GM13976 (cell line): ENCODE results near the gene SYTL2.

ENCODE experiments used
- DNase-seq: peaks from one replicate; pipeline ENCODE4 v3.0.0; 2012; ENCODE audit warnings: low spot score
- in situ Hi-C: fragments of 300-500 bp; cut with MboI; formaldehyde crosslinking; loops from one replicate; pipeline ENCODE4 v1.12.0; 2022; ENCODE audit warnings: low sequenced_read_pairs, mixed read lengths, inconsistent platforms; ENCODE audit not compliant: unreplicated experiment
- TF ChIP-seq, protein P1 (sequence below): IDR thresholded peaks from 2 replicates; pipeline ENCODE4 v1.5.1; 2012; ENCODE audit warnings: borderline replicate concordance, mild to moderate bottlenecking; ENCODE audit not compliant: insufficient read depth; ENCODE audit errors: extremely low read depth, missing control alignments, control extremely low read depth

Gene SYTL2

GRCh38 chr11:85835729-85836128 is 24.8 kb upstream of the SYTL2 start:
- TF ChIP-seq, protein P1, sequence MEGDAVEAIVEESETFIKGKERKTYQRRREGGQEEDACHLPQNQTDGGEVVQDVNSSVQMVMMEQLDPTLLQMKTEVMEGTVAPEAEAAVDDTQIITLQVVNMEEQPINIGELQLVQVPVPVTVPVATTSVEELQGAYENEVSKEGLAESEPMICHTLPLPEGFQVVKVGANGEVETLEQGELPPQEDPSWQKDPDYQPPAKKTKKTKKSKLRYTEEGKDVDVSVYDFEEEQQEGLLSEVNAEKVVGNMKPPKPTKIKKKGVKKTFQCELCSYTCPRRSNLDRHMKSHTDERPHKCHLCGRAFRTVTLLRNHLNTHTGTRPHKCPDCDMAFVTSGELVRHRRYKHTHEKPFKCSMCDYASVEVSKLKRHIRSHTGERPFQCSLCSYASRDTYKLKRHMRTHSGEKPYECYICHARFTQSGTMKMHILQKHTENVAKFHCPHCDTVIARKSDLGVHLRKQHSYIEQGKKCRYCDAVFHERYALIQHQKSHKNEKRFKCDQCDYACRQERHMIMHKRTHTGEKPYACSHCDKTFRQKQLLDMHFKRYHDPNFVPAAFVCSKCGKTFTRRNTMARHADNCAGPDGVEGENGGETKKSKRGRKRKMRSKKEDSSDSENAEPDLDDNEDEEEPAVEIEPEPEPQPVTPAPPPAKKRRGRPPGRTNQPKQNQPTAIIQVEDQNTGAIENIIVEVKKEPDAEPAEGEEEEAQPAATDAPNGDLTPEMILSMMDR = no peak
- no peak for DNase-seq
- in situ Hi-C loops = no loop called here

- TF ChIP-seq, protein P1 = no peak
- in situ Hi-C loops = no loop called here
- DNase-seq = no peak
Observed at GRCh38 chr11:85835263-85835662, 24.3 kb upstream of the SYTL2 start.

DNA sequence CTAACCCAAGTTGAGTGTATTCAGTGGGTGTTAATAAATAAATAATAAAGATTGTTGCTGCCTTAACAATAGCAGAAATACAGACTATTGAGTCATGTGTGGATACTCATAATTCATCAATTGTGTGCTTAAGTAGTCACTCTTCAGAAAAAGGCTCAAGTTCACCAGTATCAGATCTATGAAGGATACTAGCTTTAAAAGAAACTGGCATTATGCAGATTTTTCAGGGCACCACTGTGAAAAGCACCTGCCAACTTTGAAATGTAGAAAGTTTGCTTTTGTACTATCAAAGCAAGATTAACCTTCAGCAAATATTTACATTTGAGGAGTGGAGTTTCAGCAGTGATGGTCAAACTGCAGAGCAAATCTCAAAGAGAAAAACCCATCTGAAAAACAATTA is 20.1 kb upstream of the SYTL2 start:
- no peak for DNase-seq
- in situ Hi-C loops = no loop called here
- TF ChIP-seq, protein P1 = no peak

GRCh38 chr11:85829172-85829571 is 18.2 kb upstream of the SYTL2 start:
- DNase-seq = no peak
- TF ChIP-seq, protein P1 = no peak
- in situ Hi-C loops = no loop called here

DNA sequence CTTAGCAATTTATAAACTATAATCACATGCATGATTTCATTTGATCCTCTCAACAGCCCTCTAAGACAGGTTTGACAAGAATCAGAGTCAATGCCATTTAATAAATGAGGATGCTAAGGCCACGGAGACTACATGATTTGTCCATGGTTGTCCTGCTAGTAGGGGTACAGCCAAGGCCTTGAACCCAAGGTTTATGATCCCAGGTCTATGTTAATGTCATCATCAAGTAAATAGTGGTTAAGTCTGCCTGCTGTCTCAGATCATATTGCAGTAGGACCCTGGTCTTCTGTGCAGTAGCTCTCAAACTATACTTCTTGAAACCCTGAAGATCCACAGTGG is 17.7 kb upstream of the SYTL2 start:
- in situ Hi-C loops = no loop called here
- DNase-seq = no peak
- TF ChIP-seq, protein P1 = no peak

DNA sequence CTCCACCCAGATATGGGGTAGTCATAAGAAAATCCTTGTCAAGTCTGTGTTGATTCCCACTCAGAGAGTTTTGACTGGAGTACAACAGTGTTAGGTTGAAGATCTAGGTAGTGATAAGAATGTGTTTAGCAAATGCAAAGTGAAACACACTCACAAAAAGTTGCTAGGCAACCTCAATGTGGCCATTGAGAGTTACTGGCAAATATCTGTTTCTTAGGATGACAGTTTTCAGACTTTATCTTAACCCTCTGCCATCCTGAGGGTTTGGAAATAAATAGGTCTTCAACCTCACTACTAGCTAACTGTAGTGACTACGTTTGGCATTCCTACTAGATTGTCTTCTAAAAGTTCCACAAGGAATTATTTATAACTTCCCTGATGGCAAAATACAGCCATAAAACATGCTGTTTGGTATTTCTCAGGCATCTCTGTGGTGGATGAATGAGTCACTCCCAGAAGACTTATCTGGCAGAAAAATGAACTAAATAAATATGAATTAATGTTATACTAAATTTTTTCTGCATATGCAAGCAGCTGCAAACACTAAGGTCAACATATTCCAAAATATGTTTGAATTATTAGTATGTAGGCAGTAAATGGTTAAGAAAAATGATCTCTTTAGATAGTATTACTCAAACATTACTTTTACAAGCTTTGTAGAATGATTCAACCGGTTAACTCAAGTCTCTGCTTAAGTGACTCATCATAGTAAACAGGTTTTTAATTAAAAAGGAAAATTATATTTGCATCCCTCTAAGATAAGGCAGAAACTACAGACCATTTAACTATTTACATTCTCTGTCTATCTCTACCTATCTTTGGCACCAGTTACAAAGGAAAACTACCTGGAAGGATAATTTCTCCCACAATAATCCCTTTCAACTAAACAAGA is 17.1 kb upstream of the SYTL2 start:
- no peak for DNase-seq
- TF ChIP-seq, protein P1 = no peak
- in situ Hi-C loops = no loop called here
